DMS 273 (cell line): ENCODE results near the gene TCF15.

Source experiments
- DNase-seq: peaks from one replicate; lab custom pipeline; 2025; ENCODE audit not compliant: unreplicated experiment; lab: John Stamatoyannopoulos, UW

Gene TCF15

GRCh38 chr20:615514-615913 lies 5.4 kb upstream of the TCF15 start:
- no peak for DNase-seq

GRCh38 chr20:611843-612185 lies 1.7 kb upstream of the TCF15 start:
- no peak for DNase-seq

GRCh38 chr20:611047-611842 lies 1.1 kb upstream of the TCF15 start:
- DNase-seq: no peak

DNA sequence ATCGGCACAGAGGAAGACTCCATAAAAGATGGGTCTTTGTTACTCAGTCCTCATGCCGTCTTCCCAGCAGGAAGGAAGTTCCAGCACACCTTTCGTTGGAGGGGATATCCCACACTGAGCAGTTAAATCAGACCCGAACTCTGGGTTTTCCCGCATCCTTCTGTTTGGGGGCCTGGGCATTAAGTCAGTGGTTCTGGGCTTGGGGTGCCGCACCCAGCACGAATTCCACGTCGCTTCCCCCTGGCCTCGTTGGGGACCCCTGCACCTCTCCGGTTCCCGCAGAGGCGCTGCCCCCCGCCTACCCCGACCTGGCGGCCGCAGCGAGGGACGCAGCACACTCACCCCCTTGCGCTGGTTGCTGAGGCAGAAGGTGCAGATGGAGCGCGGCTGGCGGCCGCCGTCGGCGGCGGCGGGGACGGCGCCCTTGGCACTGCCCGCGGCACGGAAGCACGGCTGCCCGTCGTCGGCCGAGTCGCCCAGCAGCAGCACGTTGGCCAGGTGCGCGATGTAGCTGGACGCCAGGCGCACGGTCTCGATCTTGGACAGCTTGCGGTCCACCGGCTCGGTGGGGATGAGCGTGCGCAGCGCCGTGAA lies 641 bp downstream of the TCF15 start:
- peak; percentile 62 for DNase-seq

DNA sequence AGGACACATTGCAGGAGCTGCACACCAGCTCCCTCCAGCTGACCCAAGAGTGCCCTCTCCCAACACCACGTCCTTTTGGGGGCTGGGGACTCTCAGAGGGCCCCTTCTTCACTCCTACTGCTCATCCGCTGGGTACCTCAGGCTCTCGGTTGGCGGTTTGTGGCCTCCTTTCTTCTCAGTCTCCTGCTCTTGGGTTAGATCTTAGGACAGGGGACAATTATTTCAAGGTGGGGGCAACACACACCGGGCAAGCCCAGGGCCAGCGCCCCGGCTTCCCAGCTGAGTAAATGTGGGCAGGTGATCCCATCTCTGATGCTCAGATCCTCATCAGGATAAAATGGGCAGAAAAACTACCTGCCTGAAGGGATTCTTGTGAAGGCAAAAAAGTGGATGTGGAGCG lies 1.1 kb downstream of the TCF15 start:
- no peak for DNase-seq

- DNase-seq: no peak
Measured at GRCh38 chr20:607476-607875, 2.6 kb downstream of the TCF15 start.

GRCh38 chr20:605237-605636 lies 4.9 kb downstream of the TCF15 start:
- no peak for DNase-seq

GRCh38 chr20:603116-603640 lies 6.9 kb downstream of the TCF15 start:
- no peak for DNase-seq

- no peak for DNase-seq
Measured at GRCh38 chr20:602111-602970, 7.8 kb downstream of the TCF15 start.

DNA sequence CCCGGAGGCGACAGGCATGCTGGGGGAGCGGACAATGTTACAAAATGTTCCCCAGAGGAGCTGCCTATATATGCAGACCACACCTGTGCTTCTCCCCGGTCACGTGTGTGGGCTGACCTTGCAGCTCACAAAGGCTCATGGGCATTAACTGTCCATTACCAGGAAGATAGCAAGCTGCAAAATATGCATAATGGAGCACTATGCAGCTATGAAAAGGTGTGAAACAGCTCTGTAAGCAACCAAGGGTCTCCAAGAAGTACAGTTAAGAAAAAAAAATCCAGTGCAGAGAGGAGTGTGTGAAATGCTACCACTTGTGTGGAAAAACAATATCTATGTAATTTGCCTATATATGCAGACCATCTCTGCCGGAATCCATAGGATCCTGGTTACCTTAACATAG lies 9.4 kb downstream of the TCF15 start:
- no peak for DNase-seq

- DNase-seq: no peak
Measured at GRCh38 chr20:600141-600540, 10.0 kb downstream of the TCF15 start.

DNA sequence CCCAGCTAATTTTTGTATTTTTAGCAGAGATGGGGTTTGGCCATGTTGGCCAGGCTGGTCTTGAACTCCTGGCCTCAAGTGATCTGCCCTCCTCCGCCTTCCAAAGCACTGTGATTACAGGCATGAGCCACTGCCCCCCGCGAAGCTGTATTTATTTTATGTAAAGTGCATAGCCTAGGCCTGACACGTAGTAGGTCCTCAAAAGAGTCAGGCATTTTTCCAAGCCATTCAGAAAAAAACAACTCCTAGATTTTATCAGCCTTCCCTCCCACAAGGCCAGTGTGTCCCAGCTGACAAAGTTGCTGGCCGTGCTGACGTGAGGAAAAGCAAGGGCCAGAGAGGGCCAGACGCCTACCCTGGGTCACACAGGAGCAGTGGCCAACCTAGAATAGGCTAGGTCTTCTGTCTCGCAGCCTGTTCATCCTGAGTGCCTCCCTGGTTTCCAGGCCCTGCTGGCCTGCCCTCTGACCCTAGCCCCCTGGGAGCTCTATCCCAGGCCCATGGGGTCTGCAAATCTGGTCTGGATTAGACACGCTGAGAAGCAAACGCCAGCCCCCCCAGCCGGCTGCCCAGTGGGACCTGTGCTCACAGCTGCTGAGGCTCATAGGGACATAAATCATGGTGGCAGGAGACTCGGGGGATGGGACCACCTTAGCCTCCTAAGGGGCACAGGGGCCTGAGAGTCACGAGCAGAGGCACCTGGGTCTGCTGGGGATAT lies 11.8 kb downstream of the TCF15 start:
- no peak for DNase-seq

GRCh38 chr20:597560-597959 lies 12.5 kb downstream of the TCF15 start:
- DNase-seq: no peak

GRCh38 chr20:595330-596308 lies 14.5 kb downstream of the TCF15 start:
- DNase-seq: no peak

DNA sequence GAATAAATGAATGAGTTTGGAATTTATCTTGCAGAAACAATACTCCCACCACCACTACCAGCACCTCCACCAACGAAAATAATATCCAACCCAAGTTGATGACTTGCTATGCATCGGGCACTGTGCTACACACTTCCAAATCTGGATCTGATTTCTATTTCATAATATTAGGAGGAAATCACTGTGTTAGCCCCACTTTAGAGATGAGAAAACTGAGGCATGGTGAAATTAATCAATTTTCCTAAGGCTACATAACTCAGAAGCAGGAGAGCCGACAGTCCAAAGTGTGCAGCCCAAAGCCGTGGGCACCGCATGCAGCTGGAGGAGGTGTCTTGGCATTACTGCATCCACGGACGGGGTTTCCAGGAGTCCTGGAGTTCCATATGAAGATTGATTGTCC lies 17.6 kb downstream of the TCF15 start:
- no peak for DNase-seq

- no peak for DNase-seq
Measured at GRCh38 chr20:591941-592340, 18.2 kb downstream of the TCF15 start.

GRCh38 chr20:588932-589672 lies 21.0 kb downstream of the TCF15 start:
- peak; percentile 41 for DNase-seq

GRCh38 chr20:588476-588875 lies 21.6 kb downstream of the TCF15 start:
- DNase-seq: no peak

DNA sequence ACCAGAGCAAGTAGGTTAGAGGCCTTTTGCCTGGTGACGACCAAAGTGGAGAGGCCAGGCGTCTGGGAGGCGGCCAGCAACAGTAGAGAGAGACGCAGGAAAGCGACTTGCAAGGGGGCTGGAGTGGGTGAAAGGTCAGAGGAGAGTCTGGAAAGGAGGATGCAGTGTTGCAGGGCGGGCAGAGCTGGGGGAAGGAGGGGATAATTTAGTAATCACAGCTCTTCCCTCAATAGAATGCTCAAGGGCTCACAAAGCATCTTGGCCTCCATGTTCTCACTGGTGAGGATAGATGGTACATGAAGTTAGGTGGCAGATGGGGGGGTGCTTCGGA lies 25.2 kb downstream of the TCF15 start:
- no peak for DNase-seq
